Small intestine (tissue), 7 donors: ENCODE results near the gene DPP6. TPM values are rescaled to one million over a fixed set of nuclear protein-coding genes. Genes with fewer than 3 reads are reported as not detected.

Experiments used
- DNase-seq, 2 donors: peaks; one replicate each; pipeline versions ENCODE4 v3.0.0 to v3.0.0-alpha.2; 2013
- FAIRE-seq: peaks from 2 replicates; lab custom pipeline; 2012; peaks lifted over from hg19 to GRCh38; lab: Jason Lieb, UNC
- H3K27ac ChIP-seq, 3 donors: one replicate each; pipeline ENCODE4 v1.5.1; 2013; ENCODE audit warnings: low read length in 2 of 3, mild to moderate bottlenecking in 2 of 3, control low read depth in 1 of 3, inconsistent platforms in 1 of 3, low read depth in 1 of 3, moderate library complexity in 1 of 3
- H3K27me3 ChIP-seq, 3 donors: one replicate each; pipeline ENCODE4 v1.6.1; 2013; ENCODE audit warnings: low read length in 3 of 3, inconsistent platforms in 1 of 3; ENCODE audit not compliant: control insufficient read depth in 3 of 3, insufficient read depth in 3 of 3
- H3K36me3 ChIP-seq, 3 donors: one replicate each; pipeline ENCODE4 v1.6.1; 2013; ENCODE audit warnings: low read length in 3 of 3, inconsistent platforms in 1 of 3, low read depth in 1 of 3, mild to moderate bottlenecking in 1 of 3, moderate library complexity in 1 of 3; ENCODE audit not compliant: control insufficient read depth in 3 of 3, insufficient read depth in 2 of 3
- H3K4me1 ChIP-seq, 3 donors: one replicate each; pipeline ENCODE4 v1.6.1; 2013; ENCODE audit warnings: low read length in 2 of 3, inconsistent platforms in 1 of 3, low read depth in 1 of 3, mild to moderate bottlenecking in 1 of 3, moderate library complexity in 1 of 3; ENCODE audit not compliant: control insufficient read depth in 3 of 3, insufficient read depth in 2 of 3
- H3K4me3 ChIP-seq, 3 donors: one replicate each; pipeline ENCODE4 v1.5.1; 2013; ENCODE audit warnings: low read length in 3 of 3, control low read depth in 1 of 3, inconsistent platforms in 1 of 3, low read depth in 1 of 3, mild to moderate bottlenecking in 1 of 3, moderate library complexity in 1 of 3
- H3K9me3 ChIP-seq, 2 donors: one replicate each; pipeline ENCODE4 v1.6.1; 2013; ENCODE audit warnings: low read depth in 1 of 2, low read length in 1 of 2; ENCODE audit not compliant: control insufficient read depth in 2 of 2, insufficient read depth in 1 of 2
- WGBS, 3 donors: extraction: QIAGEN DNeasy Blood & Tissue Kit; methylation state at CpG; one replicate each; pipeline ENCODE4 v1.1.7; 2013; 5-methylcytosine and 5-hydroxymethylcytosine counted together
- polyA plus RNA-seq, 4 donors: library from polyadenylated mRNA; stranded (reverse) in 3 of 4; unstranded in 1 of 4; fragments of 200-250 nt in 3 of 4; fragments of 120-200 nt in 1 of 4; gene quantifications; one replicate each; pipeline versions ENCODE4 v1.2.1 to v1.2.3, GENCODE V29; 2013
- donor health status: healthy with polysubstance abuse.
- donor health status: control.
- donor health status: control.
- donor health status: Bipolar disorder and iron deficiency.
- donor health status: healthy.

DPP6 gene
- polyA plus RNA-seq, 4 donors = 0.80 to 1.8 TPM; not detected in 2

- no peak for DNase-seq
- Histone ChIP-seq H3K9me3 (peaks cover 0 to 2% of the 10 kb centered on the region in 2 donors), H3K4me1 (no peaks in the 10 kb centered on the region), H3K27me3 (no peaks in the 10 kb centered on the region), H3K27ac (no peak overlapping the region), H3K36me3 (no peaks in the 10 kb centered on the region), H3K4me3 (no peak overlapping the region)
- WGBS, 3 donors = 52 to 65% (median 59%) methylated on average over 13 of the region's 13 CpGs
- FAIRE-seq = no peak
Measured at GRCh38 chr7:154698726-154699291, 646.6 kb downstream of the DPP6 start.

GRCh38 chr7:154699417-154699816, 647.2 kb downstream of the DPP6 start:
- Histone ChIP-seq H3K4me3 (no peak overlapping the region), H3K4me1 (no peaks in the 10 kb centered on the region), H3K9me3 (peaks cover 0 to 2% of the 10 kb centered on the region in 2 donors), H3K36me3 (no peaks in the 10 kb centered on the region), H3K27ac (no peak overlapping the region), H3K27me3 (no peaks in the 10 kb centered on the region)
- 59 to 63% (median 59%) methylated on average over 6 of the region's 6 CpGs for WGBS, 3 donors
- DNase-seq (no peak), FAIRE-seq (no peak)

GRCh38 chr7:154709840-154710520, 657.8 kb downstream of the DPP6 start:
- Histone ChIP-seq H3K27ac (no peak overlapping the region), H3K36me3 (no peaks in the 10 kb centered on the region), H3K4me1 (no peaks in the 10 kb centered on the region), H3K27me3 (no peaks in the 10 kb centered on the region), H3K9me3 (peaks cover 0 to 15% of the 10 kb centered on the region in 2 donors), H3K4me3 (no peak overlapping the region)
- no peak for FAIRE-seq
- DNase-seq = no peak
- WGBS, 3 donors = 43 to 64% (median 54%) methylated on average over 6 of the region's 6 CpGs

- Histone ChIP-seq H3K36me3 (no peaks in the 10 kb centered on the region), H3K4me3 (no peak overlapping the region), H3K27ac (no peak overlapping the region), H3K4me1 (no peaks in the 10 kb centered on the region), H3K27me3 (no peaks in the 10 kb centered on the region), H3K9me3 (peaks cover 0 to 2% of the 10 kb centered on the region in 2 donors)
- WGBS, 3 donors = 64 to 74% (median 70%) methylated on average over 5 of the region's 5 CpGs
- no peak for FAIRE-seq
- no peak for DNase-seq
Measured at GRCh38 chr7:154720016-154720415, 667.8 kb downstream of the DPP6 start.

GRCh38 chr7:154721086-154721485, 668.9 kb downstream of the DPP6 start:
- H3K27me3 ChIP-seq = no peaks in the 10 kb centered on the region
- no peak overlapping the region for H3K27ac ChIP-seq
- H3K9me3 ChIP-seq = peaks cover 0 to 5% of the 10 kb centered on the region in 2 donors
- H3K4me3 ChIP-seq = no peak overlapping the region
- no peaks in the 10 kb centered on the region for H3K4me1 ChIP-seq
- H3K36me3 ChIP-seq = no peaks in the 10 kb centered on the region
- FAIRE-seq (no peak), DNase-seq (no peak)
- WGBS, 3 donors = 80 to 82% (median 82%) methylated on average over 7 of the region's 7 CpGs

- FAIRE-seq (no peak), DNase-seq (no peak)
- WGBS, 3 donors = 67 to 86% (median 80%) methylated on average over 4 of the region's 4 CpGs
- Histone ChIP-seq H3K36me3 (no peaks in the 10 kb centered on the region), H3K9me3 (peaks cover 2 to 12% of the 10 kb centered on the region in 2 donors), H3K4me1 (no peaks in the 10 kb centered on the region), H3K4me3 (no peak overlapping the region), H3K27me3 (no peaks in the 10 kb centered on the region), H3K27ac (no peak overlapping the region)
Measured at GRCh38 chr7:154726368-154726767, 674.2 kb downstream of the DPP6 start.

- DNase-seq = no peak
- FAIRE-seq = no peak
- peaks cover 2 to 10% of the 10 kb centered on the region in 2 donors for H3K9me3 ChIP-seq
- H3K27me3 ChIP-seq = no peaks in the 10 kb centered on the region
- no peaks in the 10 kb centered on the region for H3K4me1 ChIP-seq
- no peak overlapping the region for H3K27ac ChIP-seq
- WGBS, 3 donors = 23 to 45% (median 42%) methylated on average over 3 of the region's 3 CpGs
- H3K4me3 ChIP-seq = no peak overlapping the region
- no peaks in the 10 kb centered on the region for H3K36me3 ChIP-seq
Measured at GRCh38 chr7:154729056-154729455, 676.9 kb downstream of the DPP6 start.

GRCh38 chr7:154735766-154736165, 683.6 kb downstream of the DPP6 start:
- no peak for FAIRE-seq
- Histone ChIP-seq H3K4me1 (no peaks in the 10 kb centered on the region), H3K36me3 (no peaks in the 10 kb centered on the region), H3K27me3 (no peaks in the 10 kb centered on the region), H3K9me3 (no peaks in the 10 kb centered on the region), H3K27ac (no peak overlapping the region), H3K4me3 (no peak overlapping the region)
- DNase-seq = no peak
- 79 to 89% (median 88%) methylated on average over 3 of the region's 3 CpGs for WGBS, 3 donors
